NCI-H146 (cell line): ENCODE results near the gene NLRC4.
"Not testable (repeated sequence)": the region's sequence is repeated elsewhere in the genome, so short reads cannot be mapped to it uniquely, and the experiment has no call there.

ENCODE experiments used
- DNase-seq: peaks from one replicate; lab custom pipeline; 2025; lab: John Stamatoyannopoulos, UW

Gene NLRC4, protein sequence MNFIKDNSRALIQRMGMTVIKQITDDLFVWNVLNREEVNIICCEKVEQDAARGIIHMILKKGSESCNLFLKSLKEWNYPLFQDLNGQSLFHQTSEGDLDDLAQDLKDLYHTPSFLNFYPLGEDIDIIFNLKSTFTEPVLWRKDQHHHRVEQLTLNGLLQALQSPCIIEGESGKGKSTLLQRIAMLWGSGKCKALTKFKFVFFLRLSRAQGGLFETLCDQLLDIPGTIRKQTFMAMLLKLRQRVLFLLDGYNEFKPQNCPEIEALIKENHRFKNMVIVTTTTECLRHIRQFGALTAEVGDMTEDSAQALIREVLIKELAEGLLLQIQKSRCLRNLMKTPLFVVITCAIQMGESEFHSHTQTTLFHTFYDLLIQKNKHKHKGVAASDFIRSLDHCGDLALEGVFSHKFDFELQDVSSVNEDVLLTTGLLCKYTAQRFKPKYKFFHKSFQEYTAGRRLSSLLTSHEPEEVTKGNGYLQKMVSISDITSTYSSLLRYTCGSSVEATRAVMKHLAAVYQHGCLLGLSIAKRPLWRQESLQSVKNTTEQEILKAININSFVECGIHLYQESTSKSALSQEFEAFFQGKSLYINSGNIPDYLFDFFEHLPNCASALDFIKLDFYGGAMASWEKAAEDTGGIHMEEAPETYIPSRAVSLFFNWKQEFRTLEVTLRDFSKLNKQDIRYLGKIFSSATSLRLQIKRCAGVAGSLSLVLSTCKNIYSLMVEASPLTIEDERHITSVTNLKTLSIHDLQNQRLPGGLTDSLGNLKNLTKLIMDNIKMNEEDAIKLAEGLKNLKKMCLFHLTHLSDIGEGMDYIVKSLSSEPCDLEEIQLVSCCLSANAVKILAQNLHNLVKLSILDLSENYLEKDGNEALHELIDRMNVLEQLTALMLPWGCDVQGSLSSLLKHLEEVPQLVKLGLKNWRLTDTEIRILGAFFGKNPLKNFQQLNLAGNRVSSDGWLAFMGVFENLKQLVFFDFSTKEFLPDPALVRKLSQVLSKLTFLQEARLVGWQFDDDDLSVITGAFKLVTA

DNA sequence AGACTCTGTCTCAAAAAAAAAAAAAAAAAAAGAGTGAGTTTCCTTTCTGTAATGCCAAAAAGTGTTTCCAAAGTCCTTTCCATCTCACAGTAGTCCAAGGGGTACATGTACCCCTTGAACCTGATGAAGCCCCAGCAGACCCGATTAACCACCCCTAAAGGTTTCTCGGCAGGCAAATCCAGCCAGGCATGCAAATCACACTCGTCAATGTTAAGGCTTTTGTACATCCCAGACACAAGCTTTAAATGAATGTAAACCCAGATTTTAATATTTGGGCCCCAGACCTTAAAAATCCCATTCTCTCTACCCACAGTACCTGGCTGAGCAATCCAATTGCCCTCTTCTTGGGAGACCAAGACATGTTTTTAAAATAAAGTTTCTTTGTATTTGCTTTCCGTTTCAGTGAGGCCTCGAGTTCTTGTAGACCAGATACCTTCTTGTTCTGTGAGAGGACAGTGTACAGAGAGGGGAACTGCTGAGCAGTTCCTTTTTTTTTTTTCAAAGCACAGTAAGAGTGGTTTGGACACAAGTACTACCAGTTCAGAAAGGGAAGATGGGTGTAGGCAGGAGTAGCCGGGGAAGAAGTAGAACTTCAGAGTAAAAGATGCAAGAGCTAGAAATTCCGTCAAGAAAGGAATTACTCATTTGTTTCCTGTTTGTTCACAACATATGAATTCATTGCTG is at the start of gene NLRC4:
TSS of gene NLRC4 (minus strand) at position 465 of the 684 bp plus-strand sequence. CDS start 8,111 bp downstream, outside the sequence.
- DNase-seq = no peak

DNA sequence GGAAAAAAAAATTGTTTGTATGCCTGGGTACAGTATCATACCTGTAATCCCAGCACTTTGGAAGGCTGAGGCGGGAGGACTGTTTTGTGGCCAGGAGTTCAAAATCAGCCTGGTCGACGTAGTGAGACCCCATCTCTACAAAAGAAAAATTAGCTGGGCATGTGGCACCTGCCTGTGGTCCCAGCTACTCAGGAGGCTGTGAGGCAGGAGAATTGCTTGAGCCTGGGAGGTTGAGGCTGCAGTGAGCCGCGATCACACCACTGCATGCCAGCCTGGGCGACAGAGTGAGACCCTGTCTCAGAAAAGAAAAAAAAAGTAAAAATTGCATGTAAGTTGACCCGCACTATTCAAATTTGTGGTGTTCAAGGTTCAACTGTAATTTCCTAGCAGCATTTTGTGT is 45.9 kb upstream of the NLRC4 start:
- DNase-seq = no peak

DNA sequence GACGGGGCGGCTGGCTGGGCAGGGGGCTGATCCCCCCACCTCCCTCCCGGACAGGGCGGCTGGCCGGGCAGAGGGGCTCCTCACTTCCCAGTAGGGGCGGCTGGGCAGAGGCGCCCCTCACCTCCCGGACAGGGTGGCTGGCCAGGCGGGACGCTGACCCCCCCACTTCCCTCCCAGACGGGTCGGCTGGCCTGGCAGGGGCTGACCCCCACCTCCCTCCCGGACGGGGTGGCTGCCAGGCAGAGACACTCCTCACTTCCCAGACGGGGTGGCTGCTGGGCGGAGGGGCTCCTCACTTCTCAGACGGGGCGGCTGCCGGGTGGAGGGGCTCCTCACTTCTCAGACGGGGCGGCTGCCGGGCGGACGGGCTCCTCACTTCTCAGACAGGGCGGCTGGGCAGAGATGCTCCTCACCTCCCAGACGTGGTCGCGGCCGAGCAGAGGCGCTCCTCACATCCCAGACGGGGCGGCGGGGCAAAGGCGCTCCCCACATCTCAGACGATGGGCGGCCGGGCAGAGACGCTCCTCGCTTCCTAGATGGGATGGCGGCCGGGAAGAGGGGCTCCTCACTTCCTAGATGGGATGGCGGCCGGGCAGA is 29.4 kb upstream of the NLRC4 start:
- not testable (repeated sequence) for DNase-seq

DNA sequence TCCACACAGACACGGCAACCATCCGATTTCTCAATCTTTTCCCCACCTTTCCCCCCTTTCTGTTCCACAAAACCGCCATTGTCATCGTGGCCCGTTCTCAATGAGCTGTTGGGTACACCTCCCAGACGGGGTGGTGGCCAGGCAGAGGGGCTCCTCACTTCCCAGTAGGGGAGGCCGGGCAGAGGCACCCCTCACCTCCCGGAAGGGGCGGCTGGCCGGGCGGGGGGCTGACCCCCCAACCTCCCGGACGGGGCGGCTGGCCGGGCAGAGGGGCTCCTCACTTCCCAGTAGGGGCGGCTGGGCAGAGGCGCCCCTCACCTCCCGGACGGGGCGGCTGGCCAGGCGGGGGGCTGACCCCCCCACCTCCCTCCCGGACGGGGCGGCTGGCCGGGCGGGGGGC is 28.8 kb upstream of the NLRC4 start:
- DNase-seq = not testable (repeated sequence)

DNA sequence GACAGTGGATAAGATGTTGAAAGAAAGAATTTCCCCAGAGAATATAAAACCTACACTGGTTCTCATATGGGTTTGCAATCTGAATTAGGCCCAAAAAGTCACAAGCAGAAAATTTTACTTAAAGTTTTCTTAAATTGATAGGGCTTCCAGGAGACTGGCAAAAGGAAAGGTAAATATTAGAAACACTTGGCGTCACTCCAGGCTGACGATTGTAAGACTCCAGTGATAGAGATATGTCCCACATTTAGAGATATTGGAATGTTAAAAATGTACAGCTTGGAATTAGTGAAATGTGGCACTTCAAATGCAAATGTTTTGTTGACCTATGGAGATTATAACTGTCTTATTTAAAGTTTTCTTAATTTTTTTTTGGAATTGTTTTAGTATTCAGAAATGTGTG is 27.1 kb upstream of the NLRC4 start:
- no peak for DNase-seq

DNA sequence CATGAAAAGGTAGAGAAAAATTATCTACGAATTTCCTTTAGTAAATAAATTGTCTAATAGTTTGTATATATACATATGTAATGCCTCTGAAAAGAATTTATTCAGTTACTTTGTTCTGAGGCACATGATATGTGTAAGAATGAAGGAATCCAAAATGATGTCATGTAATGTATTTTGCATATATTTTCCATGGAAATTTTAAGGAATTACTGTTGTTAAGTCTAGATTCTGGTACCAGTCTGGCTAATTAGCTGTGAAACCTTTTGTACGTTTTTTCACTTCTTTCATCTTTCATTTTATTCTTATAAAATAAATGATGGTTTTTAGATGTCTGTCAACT is 25.3 kb upstream of the NLRC4 start:
- no peak for DNase-seq

DNA sequence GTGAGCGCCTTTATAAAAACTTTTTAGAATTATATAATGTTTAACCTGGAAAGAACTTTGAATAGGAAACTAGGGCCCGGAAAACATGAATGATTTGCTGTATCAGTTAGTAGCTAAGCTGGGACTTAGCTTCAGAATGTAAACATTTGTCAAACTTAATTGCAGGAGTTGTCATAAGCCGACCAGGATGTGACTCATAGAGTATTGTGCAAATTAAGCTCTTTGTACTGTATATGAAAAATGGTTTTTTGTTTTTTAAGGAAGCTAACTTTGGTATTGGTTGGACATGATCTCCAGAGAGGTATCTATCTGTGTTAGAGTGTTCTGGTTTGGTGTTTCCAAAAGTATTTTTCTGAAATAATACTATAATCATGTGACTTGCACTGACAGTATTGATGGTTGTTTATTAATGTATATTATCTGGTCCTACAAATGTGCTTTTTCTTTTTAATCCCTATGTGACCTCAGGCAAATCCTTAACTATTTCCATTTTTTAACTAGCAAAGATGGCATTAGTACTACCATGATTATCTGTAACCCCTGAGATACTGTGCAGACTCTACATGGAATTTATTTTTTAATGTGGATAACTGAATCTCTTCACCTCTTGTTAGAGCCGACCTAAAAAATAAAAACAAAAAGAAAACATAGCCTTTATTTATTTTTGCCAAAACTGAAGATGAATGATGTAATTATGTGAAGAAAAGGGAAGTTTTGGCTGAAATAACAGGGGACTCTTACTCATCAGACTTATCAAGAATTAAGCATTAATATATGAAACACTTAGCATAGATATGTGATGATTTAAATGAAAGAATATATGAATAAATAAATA is 24.7 kb upstream of the NLRC4 start:
- DNase-seq = no peak

DNA sequence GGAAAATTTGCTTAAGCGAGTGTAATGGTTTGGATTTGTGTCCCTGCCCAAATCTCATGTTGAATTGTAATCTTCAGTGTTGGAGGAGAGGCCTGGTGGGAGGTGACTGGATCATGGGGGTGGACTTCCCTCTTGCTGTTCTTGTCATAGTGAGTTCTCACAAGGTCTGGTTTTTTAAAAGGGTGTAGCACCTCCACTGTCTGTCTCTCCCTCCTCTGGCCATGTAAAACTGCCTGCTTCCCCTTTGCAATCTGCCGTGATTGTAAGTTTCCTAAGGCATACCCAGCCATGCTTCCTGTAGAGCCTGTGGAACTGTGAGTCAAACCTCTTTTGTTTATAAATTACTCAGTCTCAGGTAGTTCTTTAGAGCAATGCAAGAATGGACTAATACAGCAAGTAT is 19.6 kb upstream of the NLRC4 start:
- DNase-seq = no peak

DNA sequence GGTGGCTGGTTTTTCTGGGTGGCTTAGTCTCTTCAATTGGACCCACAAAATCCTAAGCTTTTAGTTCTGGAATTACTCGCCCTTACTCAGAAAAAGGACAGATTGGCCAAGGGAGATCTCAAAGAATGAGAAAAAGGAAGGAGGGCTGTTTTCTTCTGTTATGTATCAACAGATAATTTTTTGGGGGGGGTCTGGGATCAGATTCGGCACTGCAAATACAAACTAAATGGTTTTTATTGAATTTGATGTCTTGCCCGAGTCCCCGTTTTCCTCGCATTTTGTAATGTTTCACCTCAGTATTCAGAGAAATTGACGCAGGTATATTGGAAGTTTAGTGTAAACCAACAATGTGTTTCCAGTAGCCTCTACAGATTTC is 13.8 kb upstream of the NLRC4 start:
- DNase-seq = no peak

DNA sequence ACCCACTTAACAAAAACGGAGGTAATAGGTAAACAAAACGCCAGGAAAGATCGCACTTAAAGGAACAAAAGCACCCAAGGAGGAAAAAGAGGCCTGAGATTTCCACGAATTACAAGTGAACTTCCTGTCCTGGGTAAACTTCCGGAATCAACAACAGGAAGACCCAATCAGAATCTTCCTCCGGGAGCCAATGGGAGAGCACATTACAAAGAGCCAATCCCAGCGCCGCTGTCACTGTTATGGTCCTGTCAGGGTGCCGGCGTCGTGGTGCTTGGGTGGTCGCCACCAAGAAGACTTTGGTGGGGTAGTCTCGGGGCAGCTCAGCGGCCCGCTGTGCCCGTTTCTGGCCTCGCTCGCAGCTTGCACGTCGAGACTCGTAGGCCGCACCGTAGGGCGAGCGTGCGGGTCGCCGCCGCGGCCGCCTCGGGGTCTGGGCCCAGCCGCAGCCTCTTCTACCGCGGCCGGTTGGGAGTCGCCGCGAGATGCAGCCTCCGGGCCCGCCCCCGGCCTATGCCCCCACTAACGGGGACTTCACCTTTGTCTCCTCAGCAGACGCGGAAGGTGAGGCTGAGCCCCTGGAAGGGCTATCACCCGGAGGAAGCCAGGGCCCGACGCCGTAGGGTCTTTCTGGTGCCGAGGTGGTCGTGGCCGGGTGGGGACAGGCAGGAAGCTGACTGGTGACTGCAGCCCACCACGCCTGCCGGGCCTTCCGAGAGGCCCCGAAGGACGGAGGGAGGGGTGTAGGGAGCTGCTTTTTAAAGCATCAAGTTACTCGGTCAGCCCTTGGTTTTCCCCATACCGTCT is 13.2 kb upstream of the NLRC4 start, which contains the start of gene YIPF4:
TSS of gene YIPF4 (plus strand) at position 231 of the 804 bp plus-strand sequence. CDS start at position 483, 252 bp downstream.
- DNase-seq = peak; percentile 87

DNA sequence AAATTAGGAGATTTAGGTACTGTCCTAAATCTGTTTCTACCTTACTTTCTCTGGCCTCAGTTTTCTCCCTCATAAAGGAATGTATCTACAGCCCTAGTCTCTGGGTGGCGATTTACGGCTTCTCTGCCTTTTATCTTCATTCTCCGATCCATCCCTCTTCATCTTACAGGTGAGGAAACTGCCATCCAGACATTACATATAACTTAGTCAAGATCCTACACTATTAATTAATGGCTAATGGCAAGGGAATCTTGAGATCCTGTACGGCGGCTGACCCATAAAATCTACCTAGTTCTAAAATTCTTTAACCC is 12.6 kb upstream of the NLRC4 start:
- DNase-seq = no peak

DNA sequence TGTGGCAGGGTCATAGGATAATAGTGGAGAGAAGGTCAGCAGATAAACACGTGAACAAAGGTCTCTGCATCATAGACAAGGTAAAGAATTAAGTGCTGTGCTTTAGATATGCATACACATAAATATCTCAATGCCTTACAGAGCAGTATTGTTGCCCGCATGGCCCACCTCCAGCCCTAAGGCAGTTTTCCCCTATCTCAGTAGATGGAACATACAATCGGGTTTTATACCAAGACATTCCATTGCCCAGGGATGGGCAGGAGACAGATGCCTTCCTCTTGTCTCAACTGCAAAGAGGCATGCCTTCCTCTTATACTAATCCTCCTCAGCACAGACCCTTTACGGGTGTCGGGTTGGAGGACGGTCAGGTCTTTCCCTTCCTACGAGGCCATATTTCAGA is 11.1 kb upstream of the NLRC4 start:
- DNase-seq = not testable (repeated sequence)

DNA sequence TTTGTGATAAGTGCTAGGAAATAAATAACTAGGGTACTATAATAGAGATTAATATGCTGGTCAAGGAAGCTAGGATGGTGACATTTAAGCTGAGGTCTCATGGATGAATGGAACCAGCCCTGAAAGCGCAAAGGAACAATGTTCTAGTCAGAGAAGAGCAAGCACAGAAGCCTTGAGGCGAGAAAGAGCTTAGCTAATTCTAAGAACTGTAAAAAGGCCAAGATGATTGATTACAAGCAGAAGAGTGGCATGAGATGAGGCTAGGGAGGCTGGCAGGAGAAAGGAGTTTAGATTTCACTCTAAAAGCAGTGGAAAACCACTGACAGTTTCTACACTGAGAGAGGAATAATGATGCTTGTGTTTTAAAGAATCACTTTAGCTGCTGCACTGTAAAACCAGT is 9.6 kb upstream of the NLRC4 start:
- no peak for DNase-seq

DNA sequence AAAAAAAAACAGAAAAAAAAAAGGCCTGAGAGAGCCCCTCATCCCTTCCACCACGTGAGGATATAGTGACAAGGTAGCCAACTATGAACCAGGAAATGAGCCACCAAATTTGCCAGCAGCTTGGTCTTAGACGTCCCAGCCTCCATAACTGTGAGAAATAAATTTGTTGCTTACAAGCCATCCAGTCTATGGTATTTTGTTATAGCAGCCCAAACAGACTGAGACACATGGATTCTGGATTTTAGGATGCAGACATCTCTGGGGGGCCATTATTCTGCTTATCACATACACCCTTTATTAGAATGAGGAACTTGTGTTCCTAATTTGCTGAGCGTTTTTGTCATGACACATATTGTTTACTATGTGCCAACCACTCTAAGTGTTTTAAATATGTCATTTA is 7.6 kb upstream of the NLRC4 start:
- DNase-seq = no peak

DNA sequence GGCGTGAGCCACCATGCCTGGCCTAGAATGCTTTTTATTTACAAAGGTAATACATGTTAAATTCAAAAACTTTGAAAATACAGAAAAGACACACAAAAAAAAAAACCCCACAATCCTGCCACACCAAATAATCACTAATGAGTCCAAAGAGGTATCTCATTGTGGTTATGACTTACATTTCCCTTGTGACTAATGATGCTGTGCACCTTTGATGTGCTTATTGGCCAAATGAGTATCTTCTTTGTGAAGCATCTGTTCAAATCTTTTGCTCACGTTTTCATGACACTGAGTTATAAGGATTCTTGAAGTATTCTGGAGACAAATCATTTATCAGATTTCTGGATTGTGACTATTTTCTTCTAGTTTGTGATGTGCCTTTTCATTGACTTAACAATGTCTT is 6.4 kb upstream of the NLRC4 start:
- DNase-seq = no peak

DNA sequence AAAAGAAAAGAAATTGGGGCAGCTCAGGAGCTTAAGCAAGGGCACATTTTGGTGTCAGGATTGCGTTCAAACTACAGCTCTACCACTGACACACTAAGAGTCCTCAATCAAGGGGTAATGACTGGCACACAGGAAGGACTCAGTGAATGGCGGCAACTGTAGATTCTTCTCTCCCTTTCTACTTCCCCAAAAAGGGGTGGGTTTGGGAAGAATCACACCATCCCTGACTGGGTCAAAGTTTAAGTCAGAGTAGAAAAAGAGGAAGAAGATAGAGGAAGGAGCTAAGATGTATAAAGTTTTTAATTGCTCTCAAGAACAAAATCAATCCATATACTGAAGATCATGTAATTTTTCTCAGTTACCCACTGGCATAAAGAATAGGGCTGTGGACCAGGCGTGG is 2.6 kb downstream of the NLRC4 start:
- no peak for DNase-seq

DNA sequence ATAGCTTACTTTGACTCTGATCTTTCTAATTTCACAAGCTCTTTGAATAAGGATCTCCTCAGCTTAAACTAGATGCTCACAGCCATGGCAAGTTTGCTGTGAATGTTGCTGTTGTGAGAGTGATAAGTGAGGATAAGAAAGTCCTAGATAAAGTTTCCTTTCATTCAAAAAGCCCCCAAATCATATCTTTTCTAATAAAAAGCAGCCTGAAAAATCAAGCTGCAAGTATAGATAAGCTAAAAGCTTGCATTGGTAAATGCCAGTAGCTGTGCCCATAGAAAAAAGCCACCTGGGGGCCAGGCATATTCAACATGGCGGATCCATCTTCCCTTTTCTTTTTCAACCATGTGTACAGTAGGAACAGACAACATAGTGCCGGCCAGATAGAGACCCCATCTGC is 4.3 kb downstream of the NLRC4 start:
- DNase-seq = no peak

DNA sequence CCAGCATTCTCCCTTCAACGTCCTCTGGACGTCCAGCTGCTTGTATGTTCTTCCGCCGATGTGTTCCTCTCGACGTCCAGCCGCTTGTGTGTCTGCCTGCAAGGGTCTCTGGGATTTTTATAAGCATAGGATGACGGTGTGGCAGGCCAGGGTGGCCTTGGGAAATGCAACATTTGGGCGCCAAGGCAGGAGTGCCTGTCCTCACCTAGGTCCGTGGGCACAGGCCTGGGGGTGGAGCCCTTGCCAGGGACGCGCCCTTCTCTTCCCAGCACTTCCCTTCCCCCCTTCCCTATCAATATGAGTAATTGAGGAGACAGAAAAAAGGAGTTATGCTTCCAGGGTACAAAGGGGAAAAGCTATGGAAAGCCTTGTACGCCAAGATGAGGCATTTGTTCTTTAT is 6.4 kb downstream of the NLRC4 start:
- DNase-seq = no peak

DNA sequence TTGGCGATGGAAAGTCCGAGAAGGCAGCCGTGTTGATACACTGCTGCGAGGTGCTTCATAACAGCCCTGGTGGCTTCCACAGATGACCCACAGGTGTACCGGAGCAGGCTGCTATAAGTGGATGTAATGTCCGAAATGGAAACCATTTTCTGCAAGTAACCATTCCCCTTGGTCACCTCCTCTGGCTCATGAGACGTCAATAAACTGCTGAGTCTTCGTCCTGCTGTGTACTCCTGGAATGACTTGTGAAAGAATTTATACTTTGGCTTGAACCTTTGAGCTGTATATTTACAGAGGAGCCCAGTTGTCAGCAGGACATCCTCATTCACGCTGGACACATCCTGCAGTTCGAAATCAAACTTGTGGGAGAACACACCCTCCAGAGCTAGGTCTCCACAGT is 14.4 kb downstream of the NLRC4 start:
- no peak for DNase-seq

DNA sequence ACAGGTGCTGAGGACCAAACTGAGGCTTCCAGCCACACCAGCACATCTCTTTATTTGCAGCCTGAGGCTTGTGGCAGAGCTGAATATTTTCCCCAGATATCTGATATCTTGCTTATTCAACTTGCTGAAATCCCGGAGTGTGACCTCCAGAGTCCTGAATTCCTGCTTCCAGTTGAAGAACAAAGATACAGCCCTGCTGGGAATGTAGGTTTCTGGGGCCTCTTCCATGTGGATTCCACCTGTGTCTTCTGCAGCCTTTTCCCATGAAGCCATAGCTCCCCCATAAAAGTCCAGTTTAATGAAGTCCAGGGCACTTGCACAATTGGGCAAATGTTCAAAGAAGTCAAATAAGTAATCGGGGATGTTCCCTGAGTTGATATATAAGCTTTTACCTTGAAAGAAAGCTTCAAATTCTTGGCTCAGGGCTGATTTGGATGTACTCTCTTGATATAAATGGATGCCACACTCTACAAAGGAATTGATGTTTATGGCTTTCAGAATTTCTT is 14.9 kb downstream of the NLRC4 start:
- no peak for DNase-seq
